PC-3 (cell line): Measurements from ENCODE around the gene ARF1.

Experiments
- EZH2 ChIP-seq: fragments of 300-600 bp; sonication (generic); IDR thresholded peaks from one replicate; pipeline ENCODE4 v1.6.1; 2017; ENCODE audit warnings: antibody characterized with exemption, mild to moderate bottlenecking, low read length; ENCODE audit not compliant: unreplicated experiment
- TF ChIP-seq, protein P1 (sequence below): fragments of 300-600 bp; sonication (generic); conservative IDR thresholded peaks from 2 replicates; pipeline ENCODE4 v1.5.1; 2017; ENCODE audit warnings: antibody characterized with exemption, low read depth, mild to moderate bottlenecking, low read length

DNA sequence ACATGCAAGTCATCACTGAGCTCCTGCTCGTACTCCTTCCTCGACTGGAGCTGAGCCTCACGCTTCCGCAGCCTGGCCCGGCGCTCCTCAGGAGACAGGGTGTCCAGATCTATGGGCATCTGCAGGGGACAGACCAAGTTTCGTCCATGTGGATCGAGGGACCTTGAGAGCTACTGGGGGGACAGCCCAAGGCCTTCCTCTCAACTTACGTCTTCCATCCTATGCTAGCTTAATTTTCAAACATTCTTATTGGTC lies 24.2 kb downstream of the ARF1 start:
- TF ChIP-seq, protein P1, sequence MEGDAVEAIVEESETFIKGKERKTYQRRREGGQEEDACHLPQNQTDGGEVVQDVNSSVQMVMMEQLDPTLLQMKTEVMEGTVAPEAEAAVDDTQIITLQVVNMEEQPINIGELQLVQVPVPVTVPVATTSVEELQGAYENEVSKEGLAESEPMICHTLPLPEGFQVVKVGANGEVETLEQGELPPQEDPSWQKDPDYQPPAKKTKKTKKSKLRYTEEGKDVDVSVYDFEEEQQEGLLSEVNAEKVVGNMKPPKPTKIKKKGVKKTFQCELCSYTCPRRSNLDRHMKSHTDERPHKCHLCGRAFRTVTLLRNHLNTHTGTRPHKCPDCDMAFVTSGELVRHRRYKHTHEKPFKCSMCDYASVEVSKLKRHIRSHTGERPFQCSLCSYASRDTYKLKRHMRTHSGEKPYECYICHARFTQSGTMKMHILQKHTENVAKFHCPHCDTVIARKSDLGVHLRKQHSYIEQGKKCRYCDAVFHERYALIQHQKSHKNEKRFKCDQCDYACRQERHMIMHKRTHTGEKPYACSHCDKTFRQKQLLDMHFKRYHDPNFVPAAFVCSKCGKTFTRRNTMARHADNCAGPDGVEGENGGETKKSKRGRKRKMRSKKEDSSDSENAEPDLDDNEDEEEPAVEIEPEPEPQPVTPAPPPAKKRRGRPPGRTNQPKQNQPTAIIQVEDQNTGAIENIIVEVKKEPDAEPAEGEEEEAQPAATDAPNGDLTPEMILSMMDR, result no peak
- no peak for TF ChIP-seq EZH2
